Measurements from ENCODE around the gene SCYL3. TPM values are rescaled to one million over a fixed set of nuclear protein-coding genes. Genes with fewer than 3 reads are reported as not detected.
"Not testable (repeated sequence)": the region's sequence is repeated elsewhere in the genome, so short reads cannot be mapped to it uniquely, and the experiment has no call there.

SCYL3 gene
- total RNA-seq, 4 donors from 2014 or later: 17.2 to 24.0 (median 17.7) TPM

- TF ChIP-seq POLR2A (IDR thresholded peaks at IDR 0.05) (no peak), CTCF (IDR thresholded peaks at IDR 0.05) (no peak)
- DNase-seq (ENCODE audit: low spot score in 2 of 2): no peak
- WGBS, 2 donors: 95 to 97% methylated on average over 7 of the region's 7 CpGs
- H3K4me3 ChIP-seq (ENCODE audit: low read depth, poor library complexity, severe bottlenecking): no peak overlapping the region
- intact Hi-C loops (cut with DNase I; ENCODE audit: low total_unique reads): no loop called here
These were observed 72.2 kb downstream of the SCYL3 start for GRCh38 chr1:169821500-169821899.

GRCh38 chr1:169816617-169817016, 77.1 kb downstream of the SCYL3 start:
- no peak for DNase-seq (ENCODE audit: low spot score in 2 of 2)
- TF ChIP-seq CTCF (IDR thresholded peaks at IDR 0.05) (no peak), POLR2A (IDR thresholded peaks at IDR 0.05) (no peak)
- WGBS, 2 donors: 52 to 63% methylated on average over 1 of the region's 1 CpG
- H3K4me3 ChIP-seq (ENCODE audit: low read depth, poor library complexity, severe bottlenecking): no peak overlapping the region
- intact Hi-C loops (cut with DNase I; ENCODE audit: low total_unique reads): no loop called here

- WGBS, 2 donors: 49 to 50% methylated on average over 2 of the region's 2 CpGs
- no peak for TF ChIP-seq POLR2A (IDR thresholded peaks at IDR 0.05)
- no peak for TF ChIP-seq CTCF (IDR thresholded peaks at IDR 0.05)
- H3K4me3 ChIP-seq (ENCODE audit: low read depth, poor library complexity, severe bottlenecking): no peak overlapping the region
- intact Hi-C loops (cut with DNase I; ENCODE audit: low total_unique reads): no loop called here
- DNase-seq (ENCODE audit: low spot score in 2 of 2): no peak
These were observed 79.4 kb downstream of the SCYL3 start for GRCh38 chr1:169814265-169814664.

GRCh38 chr1:169812131-169812530, 81.6 kb downstream of the SCYL3 start:
- TF ChIP-seq CTCF (IDR thresholded peaks at IDR 0.05) (no peak), POLR2A (IDR thresholded peaks at IDR 0.05) (no peak)
- no peak for DNase-seq (ENCODE audit: low spot score in 2 of 2)
- WGBS, 2 donors: 87 to 98% methylated on average over 2 of the region's 2 CpGs
- intact Hi-C loops (cut with DNase I; ENCODE audit: low total_unique reads): no loop called here
- H3K4me3 ChIP-seq (ENCODE audit: low read depth, poor library complexity, severe bottlenecking): no peak overlapping the region

- H3K4me3 ChIP-seq (ENCODE audit: low read depth, poor library complexity, severe bottlenecking); intact Hi-C loops (cut with DNase I; ENCODE audit: low total_unique reads); DNase-seq (ENCODE audit: low spot score in 2 of 2): not testable (repeated sequence)
These were observed 82.2 kb downstream of the SCYL3 start for GRCh38 chr1:169811418-169812035.

- TF ChIP-seq CTCF (IDR thresholded peaks at IDR 0.05): no peak
- no peak for TF ChIP-seq POLR2A (IDR thresholded peaks at IDR 0.05)
- DNase-seq (ENCODE audit: low spot score in 2 of 2): no peak
- 54 to 56% methylated on average over 4 of the region's 4 CpGs for WGBS, 2 donors
These were observed 84.2 kb downstream of the SCYL3 start for GRCh38 chr1:169809370-169810095.

More at GRCh38 chr1:169809370-169810095, 84.2 kb downstream of the SCYL3 start:
- H3K4me3 ChIP-seq (ENCODE audit: low read depth, poor library complexity, severe bottlenecking): no peak overlapping the region
- intact Hi-C loops (cut with DNase I; ENCODE audit: low total_unique reads): no loop called here

All from lower leg skin (tissue), 4 donors.